ENCODE measurements around the gene KLHDC8A.
"Not testable (repeated sequence)": the region's sequence is repeated elsewhere in the genome, so short reads cannot be mapped to it uniquely, and the experiment has no call there.

Gene KLHDC8A, protein sequence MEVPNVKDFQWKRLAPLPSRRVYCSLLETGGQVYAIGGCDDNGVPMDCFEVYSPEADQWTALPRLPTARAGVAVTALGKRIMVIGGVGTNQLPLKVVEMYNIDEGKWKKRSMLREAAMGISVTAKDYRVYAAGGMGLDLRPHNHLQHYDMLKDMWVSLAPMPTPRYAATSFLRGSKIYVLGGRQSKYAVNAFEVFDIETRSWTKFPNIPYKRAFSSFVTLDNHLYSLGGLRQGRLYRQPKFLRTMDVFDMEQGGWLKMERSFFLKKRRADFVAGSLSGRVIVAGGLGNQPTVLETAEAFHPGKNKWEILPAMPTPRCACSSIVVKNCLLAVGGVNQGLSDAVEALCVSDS
- total RNA-seq, result 0 reads per million in 2 donors

DNA sequence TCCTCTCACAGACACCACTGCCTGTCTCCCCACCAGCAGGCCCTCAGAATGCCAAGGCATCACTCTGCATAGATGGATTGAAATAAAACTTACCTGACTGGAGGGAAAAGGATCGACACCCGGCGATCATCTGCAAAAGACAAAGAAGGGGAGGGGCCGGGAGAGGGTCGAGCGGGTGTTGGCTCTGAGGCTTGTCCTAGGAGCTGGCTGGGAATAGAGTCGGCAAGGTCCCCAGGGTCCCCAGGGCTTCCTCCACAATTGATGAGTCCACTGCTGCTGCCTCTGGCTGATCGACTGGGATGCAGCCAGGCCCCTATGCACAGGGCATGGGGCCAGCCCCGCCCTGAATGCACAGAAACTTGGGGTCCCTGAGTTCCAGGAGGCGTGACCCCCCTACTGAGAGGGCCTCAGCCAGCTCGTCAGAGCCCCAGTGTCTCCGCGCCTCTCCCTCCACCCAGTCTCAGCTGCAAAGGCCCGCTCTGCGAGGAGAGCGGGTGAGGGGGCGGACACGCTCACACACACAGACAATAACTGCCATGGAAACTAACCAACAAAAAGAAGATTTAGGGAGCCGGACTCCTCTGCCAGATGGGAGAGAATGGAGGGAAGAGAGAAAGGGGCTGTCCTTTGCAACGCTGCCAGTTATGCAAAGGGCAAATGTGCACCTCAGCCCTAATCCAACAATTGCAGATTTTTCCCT, at the start of gene KLHDC8A:
Gene KLHDC8A, minus strand, starts transcription at position 483 of the 700 bp plus-strand sequence. CDS start 13,318 bp downstream, outside the sequence.
- DNase-seq, result no peak

DNA sequence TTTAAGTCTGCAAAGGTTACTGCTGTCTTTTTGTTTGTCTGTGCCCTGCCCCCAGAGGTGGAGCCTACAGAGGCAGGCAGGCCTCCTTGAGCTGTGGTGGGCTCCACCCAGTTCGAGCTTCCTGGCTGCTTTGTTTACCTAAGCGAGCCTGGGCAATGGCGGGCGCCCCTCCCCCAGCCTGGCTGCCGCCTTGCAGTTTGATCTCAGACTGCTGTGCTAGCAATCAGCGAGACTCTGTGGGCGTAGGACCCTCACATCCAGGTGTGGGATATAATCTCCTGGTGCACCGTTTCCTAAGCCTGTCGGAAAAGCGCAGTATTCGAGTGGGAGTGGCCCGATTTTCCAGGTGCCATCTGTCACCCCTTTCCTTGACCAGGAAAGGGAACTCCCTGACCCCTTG, 49.5 kb upstream of the KLHDC8A start:
- DNase-seq, result peak in 1 of 5 experiments; percentile 4

DNA sequence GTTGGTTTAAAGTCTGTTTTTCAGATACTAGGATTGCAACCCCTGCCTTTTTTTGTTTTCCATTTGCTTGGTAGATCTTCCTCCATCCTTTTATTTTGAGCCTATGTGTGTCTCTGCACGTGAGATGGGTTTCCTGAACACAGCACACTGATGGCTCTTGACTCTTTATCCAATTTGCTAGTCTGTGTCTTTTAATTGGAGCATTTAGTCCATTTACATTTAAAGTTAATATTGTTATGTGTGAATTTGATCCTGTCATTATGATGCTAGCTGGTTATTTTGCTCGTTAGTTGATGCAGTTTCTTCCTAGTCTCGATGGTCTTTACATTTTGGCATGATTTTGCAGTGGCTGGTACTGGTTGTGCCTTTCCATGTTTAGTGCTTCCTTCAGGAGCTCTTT, 47.8 kb upstream of the KLHDC8A start:
- not testable (repeated sequence) for DNase-seq

DNA sequence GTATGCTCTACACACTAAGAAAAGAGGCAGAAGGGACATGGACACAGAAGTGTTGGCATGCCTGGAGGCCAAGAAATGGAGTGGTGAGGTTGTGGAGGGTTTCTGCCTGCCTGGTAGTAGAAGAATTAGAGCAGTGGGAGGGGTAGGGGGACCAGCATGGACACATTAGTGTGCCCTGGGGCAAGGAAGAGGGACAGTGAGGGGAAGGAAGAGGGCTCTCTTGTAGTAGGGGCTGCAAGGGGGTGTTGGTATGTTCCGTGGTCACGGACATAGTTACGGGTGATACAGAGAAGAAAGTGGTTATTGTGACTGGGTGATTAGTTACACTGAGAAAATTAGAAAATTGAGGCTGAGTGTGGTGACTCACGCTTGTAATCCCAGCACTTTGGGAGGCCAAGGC, 41.9 kb upstream of the KLHDC8A start:
- DNase-seq, result no peak

DNA sequence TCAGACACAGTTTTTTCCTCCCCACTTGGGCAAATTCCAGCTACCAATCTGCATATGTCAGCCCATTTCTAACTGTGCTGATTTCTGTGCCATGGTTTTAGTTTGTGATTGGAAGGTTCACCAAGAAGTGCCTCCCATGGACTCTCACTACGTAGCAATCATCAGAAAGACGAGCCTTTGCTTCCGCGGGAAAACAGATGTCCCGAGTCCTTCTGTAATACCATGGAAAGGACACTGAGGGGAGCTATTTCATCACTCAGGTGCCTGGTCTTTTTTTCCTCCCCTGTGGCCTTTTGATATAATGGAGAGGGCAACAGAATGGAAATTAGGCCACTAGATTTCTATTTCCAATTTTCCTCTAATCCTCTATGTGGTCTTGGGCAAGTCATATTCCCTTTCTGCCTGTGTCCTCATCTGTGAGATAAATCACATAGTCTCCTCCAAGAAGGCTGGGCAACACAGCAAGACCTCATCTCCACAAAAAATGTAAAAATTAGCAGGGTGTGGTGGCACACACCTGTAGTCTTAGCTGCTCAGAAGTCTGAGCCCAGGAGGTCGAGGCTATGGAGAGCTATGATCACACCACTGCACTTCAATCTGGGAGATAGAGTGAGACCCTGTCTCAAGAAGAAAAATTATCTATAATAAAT, 40.4 kb upstream of the KLHDC8A start:
- peak in 2 of 5 experiments; percentile 33 to 34 for DNase-seq

DNA sequence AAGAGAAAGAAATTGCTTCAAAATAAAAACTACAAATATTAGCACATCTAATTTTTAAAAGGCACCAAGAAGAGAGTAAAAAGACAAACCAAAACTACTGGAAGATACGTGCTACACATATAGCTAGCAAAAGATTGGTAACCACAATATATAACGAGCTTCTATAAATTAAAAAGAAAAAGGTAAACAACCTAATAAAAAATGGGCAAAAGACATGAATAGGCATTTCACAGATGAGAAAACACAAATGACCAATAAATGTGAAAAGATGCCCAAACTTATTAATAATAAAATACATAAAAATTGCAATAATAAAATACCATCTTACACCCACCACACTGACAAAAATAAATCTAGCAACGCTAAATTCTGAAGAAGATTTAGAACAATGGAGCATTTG, 38.9 kb upstream of the KLHDC8A start:
- no peak for DNase-seq

DNA sequence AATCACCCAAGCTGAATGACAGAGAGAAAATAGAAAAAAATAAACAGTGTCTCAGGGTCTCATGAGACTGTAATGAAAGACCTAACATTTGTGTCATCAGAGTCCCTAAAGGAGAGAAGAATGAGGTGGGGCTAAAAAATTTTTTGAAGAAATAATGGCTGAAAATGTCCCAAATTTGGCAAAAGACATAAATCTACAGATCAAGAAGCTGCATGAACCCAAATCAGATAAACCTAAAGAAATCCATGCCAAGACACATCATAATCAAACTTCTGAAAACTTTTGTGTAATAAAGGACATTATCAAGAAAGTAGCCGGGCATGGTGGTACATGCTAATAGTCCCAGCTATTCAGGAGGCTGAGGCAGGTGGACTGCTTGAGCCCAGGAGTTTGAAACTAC, 35.9 kb upstream of the KLHDC8A start:
- no peak for DNase-seq

DNA sequence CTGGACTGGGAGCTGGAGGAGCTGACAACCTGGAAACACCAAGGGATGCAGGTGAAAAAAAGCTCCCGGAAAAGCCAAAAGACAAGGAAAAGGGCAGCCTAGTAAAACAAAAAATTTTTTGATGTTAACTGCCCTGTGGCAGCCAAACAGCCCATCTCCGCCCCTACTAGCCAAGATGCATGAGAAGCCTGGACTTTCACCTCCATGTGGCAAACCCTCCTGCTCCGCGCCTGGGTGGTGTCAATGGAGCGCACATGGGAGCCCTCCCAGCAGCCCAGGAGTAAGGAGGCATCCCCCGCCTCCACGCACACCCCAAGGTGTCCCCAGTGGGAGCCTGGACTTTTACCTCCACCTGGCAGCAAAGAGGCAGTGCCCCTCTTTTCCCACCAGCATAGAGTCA, 34.7 kb upstream of the KLHDC8A start:
- no peak for DNase-seq

DNA sequence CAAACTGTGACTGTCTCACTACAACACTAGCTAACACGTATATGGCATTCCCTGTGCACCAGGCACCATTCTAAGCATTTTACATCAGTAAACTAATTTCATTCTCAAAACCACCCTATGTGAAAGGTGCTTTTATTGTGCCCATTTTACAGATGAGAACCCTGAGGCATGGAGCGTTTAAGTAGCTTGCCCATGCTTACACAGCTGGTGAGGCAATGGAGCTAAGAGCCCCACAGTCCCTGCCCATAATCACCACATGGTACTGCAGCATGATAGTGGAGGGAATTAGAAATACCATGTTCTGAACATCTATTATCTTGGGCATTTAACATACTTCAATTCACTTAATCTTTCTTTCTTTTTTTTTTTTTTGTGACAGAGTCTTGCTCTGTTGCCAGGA, 31.1 kb upstream of the KLHDC8A start:
- no peak for DNase-seq

DNA sequence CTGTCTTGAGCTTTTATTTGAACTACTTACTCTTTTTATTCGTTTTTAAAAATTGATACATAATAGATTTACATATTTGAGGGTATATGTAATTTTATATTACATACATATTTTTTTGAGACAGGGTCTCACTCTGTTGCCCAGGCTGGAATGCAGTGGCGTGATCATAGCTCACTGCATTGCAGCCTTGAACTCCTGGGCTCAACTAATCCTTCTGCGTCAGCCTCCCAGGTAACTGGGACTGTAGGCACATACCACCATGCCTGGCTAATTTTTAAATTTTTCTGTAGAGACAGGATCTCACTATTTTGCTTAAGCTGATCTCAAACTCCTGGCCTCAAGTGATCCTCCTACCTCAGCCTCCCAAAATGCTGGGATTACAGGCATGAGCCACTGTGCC, 26.3 kb upstream of the KLHDC8A start:
- DNase-seq, result not testable (repeated sequence)

DNA sequence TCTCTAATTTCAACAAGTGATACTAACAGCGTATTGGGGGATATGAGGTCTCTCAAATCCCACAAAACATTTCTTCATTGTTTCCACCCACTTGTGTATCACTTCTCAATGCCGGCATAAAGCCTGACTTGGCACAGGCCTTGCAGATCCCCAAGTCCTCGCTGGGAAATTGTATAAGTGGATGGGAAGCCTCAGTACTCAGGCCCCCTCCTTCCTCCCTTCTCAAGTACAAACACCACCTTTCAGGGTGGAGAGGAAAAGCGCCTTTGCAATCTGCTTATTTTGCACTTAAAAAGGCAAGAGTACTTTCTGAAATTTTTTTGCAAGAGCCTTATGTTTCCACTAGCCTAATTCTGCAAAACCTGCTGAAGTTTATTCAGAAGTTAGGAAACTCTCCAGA, 25.8 kb upstream of the KLHDC8A start:
- DNase-seq, result no peak

DNA sequence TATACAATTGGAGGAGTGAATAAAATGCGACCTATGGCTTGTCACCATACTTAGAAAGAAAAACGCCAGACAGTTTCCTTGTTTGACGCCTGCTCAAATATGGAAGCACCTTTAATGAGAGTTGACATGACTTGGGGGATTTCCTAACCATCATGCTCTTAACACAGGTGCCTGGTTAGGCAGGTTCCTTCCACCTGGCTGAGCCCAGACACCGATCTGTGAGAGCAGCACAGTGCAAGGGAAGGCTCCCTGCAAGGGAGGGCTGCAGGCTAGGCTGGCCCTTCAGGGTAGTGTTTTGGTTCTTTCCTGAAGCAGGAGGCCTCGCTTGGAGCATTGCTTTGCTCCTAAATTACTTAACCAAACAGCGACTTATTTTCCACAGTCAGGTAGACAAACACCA, 24.6 kb upstream of the KLHDC8A start:
- no peak for DNase-seq

DNA sequence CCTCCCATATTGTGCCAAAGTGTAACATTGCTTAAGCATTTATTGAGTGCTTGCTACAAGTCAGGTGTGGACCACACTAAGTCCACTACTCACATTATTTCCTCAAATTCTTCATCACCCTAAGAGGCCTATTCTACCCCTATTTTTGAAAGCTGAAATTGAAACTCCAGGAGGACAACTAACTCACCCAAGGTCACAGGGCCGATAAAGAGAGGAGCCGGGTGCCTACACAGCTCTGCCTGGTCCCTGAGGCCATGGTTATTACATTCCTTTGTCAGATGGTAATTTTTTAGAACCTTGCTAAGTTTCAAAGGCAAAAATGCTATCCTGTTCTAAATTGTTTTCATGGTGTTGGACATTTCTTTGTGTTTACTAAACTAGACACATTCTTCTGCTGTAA, 24.2 kb upstream of the KLHDC8A start:
- DNase-seq, result no peak

DNA sequence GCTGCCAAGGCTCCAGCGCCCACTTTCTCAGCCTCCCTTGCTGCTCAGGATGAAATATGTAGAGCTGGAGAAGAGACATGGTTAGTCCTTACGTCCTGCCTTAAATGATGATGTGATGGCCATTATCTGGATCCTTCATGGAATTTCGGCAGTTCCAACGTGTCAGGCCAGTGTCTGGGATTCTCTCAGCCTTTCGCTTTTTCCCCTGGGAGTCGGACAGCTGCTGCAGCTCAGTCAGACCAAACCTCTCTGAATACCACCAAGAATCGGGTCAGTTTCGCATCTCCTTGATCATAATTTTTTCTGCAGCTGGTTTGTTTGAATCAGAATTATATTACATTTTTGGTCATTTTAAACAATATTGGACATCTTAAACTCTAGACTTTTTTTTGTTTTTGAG, 22.3 kb upstream of the KLHDC8A start:
- no peak for DNase-seq

DNA sequence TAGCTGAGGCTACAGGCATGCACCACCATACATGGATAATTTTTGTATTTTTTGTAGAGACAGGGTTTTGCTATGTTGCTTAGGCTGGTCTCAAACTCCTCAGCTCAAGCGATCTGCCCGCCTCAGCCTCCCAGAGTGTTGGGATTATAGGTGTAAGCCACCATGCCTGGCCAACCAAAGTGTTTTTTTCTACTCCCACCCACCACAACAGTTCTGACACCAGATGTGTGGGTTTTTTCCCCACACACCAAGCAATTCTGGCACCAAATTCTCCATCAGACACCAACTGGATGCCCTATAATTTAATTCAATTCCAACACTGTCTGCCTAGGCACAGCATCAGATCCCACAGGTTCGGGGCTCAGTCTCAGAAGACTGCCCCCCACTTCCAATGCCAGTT, 20.6 kb upstream of the KLHDC8A start:
- DNase-seq, result no peak

DNA sequence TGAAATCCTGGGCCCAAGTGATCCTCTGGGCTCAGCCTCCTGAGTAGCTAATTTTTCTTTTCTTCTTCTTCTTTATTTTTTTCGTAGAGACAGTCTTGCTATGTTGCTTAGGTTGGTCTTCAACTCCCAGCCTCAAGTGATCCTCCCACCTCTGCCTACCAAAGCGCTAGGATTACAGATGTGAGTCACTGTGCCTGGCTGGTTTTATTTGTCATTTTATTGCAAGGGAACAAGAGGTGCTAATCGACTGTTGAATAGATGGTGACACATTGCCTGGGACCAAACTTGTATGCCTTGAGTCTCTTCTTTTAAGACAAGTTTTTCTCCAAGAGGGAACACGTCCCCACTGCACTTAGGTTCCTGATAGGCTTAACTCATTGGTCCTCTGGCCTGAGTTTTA, 20.0 kb upstream of the KLHDC8A start:
- DNase-seq, result no peak

DNA sequence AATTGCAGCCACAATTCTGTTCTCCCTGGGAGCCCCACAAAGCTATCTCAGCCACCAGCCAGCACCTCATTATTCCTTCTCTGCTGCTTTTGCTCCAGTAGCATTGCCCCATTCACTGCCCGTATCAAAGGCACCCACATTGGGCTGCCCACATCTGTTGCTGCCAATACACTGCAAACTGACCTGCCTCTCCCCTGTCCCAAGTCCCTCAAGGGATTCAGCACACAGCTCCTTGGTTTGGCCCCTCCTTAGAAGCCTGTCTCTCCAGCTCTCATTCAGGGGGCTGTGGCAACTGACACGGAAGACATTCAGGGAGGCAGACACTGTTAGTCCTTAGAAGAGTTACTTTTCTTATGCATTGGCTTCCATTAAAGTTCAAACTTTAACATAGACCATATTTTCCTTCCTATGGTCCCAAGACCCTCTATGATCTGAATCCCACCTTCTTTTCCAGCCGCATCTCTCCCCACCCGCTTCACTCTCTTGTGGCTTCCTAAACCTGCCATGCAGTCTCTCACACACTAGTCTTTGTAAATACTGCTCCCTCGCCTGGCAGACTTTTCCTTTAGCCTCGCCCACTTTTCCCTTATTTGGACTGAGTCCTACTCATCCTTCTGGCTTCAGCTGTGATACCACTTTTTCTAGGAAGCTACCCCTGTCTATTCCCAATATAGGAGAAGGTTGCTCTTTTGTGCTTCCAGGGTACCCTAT, 19.3 kb upstream of the KLHDC8A start:
- DNase-seq, result no peak

DNA sequence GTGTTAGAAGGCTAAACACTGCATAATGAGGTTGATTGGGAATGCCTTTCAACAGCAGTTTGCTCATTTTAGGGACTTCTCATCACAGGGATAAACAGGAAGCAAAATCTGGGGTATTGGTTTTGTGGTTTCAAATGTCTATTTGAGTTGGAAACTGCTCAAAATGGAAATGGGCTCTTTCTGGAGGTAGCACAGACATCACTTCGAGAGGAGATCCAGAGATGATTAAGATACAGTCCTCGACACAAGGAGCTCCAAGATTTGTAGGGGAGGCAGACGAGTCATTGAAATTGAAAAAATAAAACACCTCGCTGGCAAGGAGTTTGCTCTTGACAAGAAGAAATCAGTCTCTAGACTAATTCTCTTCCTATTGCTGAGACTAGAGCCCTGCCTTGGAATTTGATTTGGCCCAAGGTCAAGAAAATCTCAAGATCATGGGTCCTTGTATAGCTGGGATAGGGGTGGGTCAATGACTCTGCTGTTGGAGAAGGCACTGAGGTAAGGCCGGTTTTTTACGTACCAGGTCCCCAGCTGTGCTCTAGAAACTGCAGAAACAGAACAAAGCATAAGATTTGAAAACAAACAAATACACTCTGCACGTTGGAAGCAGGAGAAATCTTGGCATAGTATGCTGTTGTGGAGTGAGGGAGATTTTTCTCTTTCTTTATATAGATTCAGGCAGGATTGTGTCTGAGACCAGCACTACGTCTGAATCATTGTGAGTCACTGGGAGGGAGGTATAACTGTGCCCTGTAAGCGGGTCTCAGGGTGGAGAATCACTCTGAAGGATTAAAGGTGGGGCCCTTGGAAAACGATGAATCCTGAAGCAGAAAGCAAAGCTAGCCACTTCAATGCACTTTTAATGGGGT, 17.7 kb upstream of the KLHDC8A start:
- DNase-seq, result no peak

DNA sequence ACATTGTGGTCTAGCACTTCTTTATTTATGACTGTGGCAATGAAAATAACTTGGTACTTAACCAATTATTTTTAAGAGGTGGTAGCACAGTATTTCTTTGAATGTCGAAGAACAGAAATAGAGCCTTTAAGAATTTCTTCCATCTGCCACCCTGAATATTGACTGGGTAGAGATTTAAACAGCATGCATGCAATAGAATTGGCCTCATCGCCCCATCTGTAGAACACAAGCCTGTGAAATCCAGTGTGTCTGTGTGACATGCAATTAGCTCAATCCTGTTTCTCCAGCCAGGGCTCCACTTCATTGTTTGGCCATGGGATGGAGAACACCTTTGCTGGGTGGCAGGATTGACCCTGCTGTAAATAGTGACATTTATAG, 17.1 kb upstream of the KLHDC8A start:
- DNase-seq, result no peak

DNA sequence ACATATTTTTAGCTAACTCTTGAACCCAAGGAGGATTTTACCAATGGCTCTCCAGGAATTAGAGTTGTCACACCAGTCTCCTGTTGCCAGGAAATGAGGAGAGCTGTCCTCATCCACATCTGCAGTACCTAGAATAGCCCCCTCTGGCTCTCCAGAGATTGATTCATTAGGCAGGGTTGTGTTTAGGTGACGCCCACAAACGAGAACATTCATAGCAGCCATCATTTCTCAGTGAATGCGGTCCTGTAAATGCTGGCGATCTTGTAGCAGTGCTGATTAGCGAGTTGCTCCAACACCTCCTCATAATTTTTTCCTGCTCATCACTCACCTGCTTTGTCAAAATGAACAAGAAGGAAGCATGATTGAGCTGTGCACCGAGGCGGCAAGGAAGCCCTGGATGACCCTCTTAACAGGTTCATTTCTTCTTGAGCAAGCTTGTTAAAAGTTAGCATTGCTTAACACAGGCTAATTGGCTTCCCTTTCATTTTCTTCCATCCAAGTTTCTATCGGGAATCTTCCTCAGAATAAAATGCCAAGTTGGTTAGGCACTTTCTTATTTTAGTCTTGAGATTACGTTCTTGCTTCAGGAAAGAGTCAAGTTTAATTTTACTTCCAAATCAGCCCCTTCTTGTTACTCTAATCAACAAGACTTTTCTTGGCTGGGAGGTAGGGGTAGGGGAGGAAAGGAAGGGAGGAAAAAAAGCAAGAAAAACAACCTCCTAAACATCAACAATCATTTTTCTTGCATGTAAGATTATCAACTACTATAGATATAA, 16.5 kb upstream of the KLHDC8A start:
- no peak for DNase-seq

DNA sequence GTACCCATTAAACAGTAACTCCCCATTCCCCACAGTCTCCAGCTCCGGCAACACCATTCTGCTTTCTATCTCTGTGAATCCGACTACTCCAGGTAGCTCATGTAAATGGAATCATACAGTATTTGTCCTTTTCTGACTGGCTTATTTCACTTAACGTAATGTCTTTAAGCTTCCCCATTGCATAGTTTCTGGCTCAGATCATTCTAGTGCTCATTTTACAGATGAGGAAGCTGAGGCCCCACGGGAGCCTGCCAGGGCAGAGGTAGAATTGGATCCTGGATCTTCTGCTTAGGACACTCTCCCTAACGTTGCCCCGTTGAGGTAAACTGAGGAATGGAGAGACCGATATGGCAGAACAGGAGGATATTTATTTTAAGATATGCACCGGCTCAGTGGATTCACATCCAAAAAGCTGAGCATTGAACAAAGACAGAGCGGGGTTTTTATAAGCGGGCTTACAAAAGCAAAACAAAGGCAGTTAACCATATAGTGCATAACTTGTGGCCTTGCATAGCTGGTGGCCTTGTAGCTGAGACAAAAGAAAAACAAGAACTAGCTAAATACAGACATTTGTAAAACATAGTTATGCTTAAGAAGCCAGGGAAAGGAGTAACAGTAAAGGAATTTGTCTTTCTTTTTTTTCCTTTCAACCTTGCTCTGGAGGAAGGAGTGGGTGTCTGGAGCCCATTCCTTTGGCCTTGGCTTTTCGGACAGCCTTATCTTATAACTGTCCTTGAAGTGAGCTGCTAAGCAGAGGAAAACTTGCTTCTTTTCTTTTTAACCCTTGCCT, 15.3 kb upstream of the KLHDC8A start:
- no peak for DNase-seq
